Measurements from ENCODE around the gene ADAM12. TPM values are rescaled to one million over a fixed set of nuclear protein-coding genes. Genes with fewer than 3 reads are reported as not detected.

Gene ADAM12
- total RNA-seq, 4 donors from 2014 or later = under 0.01 to 1.3 (median 1.0) TPM

GRCh38 chr10:126278851-126279250, 109.4 kb downstream of the ADAM12 start:
- no peaks in the 10 kb centered on the region for H3K9me3 ChIP-seq
- WGBS = 66% methylated on average over 6 of the region's 6 CpGs
- H3K36me3 ChIP-seq = no peaks in the 10 kb centered on the region
- TF ChIP-seq POLR2AphosphoS5 (IDR thresholded peaks at IDR 0.05) (no peak), EP300 (IDR thresholded peaks at IDR 0.05) (no peak), POLR2A (IDR thresholded peaks at IDR 0.05; ENCODE audit: low read depth) (no peak), CTCF (IDR thresholded peaks at IDR 0.05) (no peak)
- H3K4me1 ChIP-seq = no peaks in the 10 kb centered on the region
- H3K27me3 ChIP-seq = no peaks in the 10 kb centered on the region
- intact Hi-C loops (cut with DNase I) = no loop called here
- H3K27ac ChIP-seq (replicated peaks in 1 of 4) = no peak overlapping the region
- no peak overlapping the region for H3K4me3 ChIP-seq
- no peak for DNase-seq (ENCODE audit: extremely low spot score)

- H3K4me3 ChIP-seq = no peak overlapping the region
- H3K9me3 ChIP-seq = no peaks in the 10 kb centered on the region
- H3K4me1 ChIP-seq = no peaks in the 10 kb centered on the region
- 69% methylated on average over 5 of the region's 5 CpGs for WGBS
- intact Hi-C loops (cut with DNase I) = no loop called here
- no peaks in the 10 kb centered on the region for H3K36me3 ChIP-seq
- no peak for DNase-seq (ENCODE audit: extremely low spot score)
- H3K27me3 ChIP-seq = no peaks in the 10 kb centered on the region
- TF ChIP-seq POLR2A (IDR thresholded peaks at IDR 0.05; ENCODE audit: low read depth) (no peak), EP300 (IDR thresholded peaks at IDR 0.05) (no peak), POLR2AphosphoS5 (IDR thresholded peaks at IDR 0.05) (no peak), CTCF (IDR thresholded peaks at IDR 0.05) (no peak)
- H3K27ac ChIP-seq (replicated peaks in 1 of 4) = no peak overlapping the region
Measured at GRCh38 chr10:126277181-126277580, 111.1 kb downstream of the ADAM12 start.

- no peaks in the 10 kb centered on the region for H3K9me3 ChIP-seq
- 92% methylated on average over 2 of the region's 2 CpGs for WGBS
Measured at GRCh38 chr10:126272526-126272925, 115.8 kb downstream of the ADAM12 start.

GRCh38 chr10:126270111-126270510, 118.2 kb downstream of the ADAM12 start:
- H3K36me3 ChIP-seq = no peaks in the 10 kb centered on the region
- no peak overlapping the region for H3K27ac ChIP-seq (replicated peaks in 1 of 4)
- WGBS = 96% methylated on average over 5 of the region's 5 CpGs
- H3K4me3 ChIP-seq = no peak overlapping the region
- intact Hi-C loops (cut with DNase I) = no loop called here
- TF ChIP-seq EP300 (IDR thresholded peaks at IDR 0.05) (no peak), POLR2AphosphoS5 (IDR thresholded peaks at IDR 0.05) (no peak), CTCF (IDR thresholded peaks at IDR 0.05) (no peak)
- peaks cover 0 to 5% (median 0%) of the 10 kb centered on the region in 4 donors for H3K9me3 ChIP-seq
- no peaks in the 10 kb centered on the region for H3K27me3 ChIP-seq
- no peaks in the 10 kb centered on the region for H3K4me1 ChIP-seq
- DNase-seq (ENCODE audit: extremely low spot score) = no peak

More at GRCh38 chr10:126272526-126272925, 115.8 kb downstream of the ADAM12 start:
- no peak overlapping the region for H3K4me3 ChIP-seq
- no peak overlapping the region for H3K27ac ChIP-seq (replicated peaks in 1 of 4)
- intact Hi-C loops (cut with DNase I) = no loop called here
- DNase-seq (ENCODE audit: extremely low spot score) = no peak
- H3K4me1 ChIP-seq = no peaks in the 10 kb centered on the region
- H3K36me3 ChIP-seq = no peaks in the 10 kb centered on the region
- no peaks in the 10 kb centered on the region for H3K27me3 ChIP-seq
- TF ChIP-seq CTCF (IDR thresholded peaks at IDR 0.05) (no peak), POLR2AphosphoS5 (IDR thresholded peaks at IDR 0.05) (no peak), POLR2A (IDR thresholded peaks at IDR 0.05; ENCODE audit: low read depth) (no peak), EP300 (IDR thresholded peaks at IDR 0.05) (no peak)
